ENCODE measurements around the gene PIK3C2A.

Gene PIK3C2A

DNA sequence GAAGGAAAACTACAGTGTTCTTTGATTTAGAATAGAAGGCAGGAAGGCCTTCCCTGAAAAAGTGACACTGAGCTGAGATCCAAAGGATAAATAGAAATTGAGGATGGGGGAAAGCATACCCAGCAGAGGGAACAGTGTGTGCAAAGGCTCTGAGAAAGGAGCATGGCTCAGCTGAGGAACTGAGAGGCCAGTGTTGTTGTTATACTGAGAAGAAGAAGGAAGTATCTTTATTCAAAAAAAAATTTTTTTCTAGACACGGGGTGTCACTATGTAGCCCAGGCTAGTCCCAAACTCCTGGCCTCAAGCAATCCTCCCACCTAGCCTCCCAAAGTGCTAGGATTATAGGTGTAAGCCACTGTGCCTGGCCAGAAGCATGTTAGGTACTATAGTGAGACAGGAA is 3.5 kb upstream of the PIK3C2A start:
- no peak for DNase-seq

GRCh38 chr11:17209939-17210245 is 2.1 kb upstream of the PIK3C2A start:
- DNase-seq, result no peak

GRCh38 chr11:17208257-17208999 is 642 bp upstream of the PIK3C2A start:
- peak in 24 of 56 donors; percentile 36 to 82 (median 66) for DNase-seq

GRCh38 chr11:17206463-17206862 is 1.3 kb downstream of the PIK3C2A start:
- DNase-seq, result no peak

GRCh38 chr11:17197431-17197898 is 10.3 kb downstream of the PIK3C2A start:
- no peak for DNase-seq

DNA sequence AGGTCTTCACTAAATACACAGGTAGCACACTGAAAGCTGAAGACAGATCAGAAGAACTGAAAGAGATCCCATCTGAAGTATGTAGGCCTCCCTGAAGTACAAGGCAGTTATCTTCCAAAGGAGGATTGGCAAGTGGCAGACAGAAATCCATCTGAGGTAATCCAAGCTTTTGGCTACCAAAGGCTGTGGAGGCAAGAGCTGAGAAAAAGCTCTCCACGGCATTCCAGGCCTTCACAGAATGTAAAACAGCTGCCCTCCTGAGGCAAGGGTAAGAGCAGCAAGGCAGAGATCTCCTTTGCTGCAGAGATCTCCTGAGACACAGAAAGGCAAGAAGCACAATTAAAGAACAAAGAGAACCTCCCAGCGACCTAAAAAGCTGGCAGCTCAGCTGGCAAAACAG is 19.1 kb downstream of the PIK3C2A start:
- DNase-seq, result no peak

DNA sequence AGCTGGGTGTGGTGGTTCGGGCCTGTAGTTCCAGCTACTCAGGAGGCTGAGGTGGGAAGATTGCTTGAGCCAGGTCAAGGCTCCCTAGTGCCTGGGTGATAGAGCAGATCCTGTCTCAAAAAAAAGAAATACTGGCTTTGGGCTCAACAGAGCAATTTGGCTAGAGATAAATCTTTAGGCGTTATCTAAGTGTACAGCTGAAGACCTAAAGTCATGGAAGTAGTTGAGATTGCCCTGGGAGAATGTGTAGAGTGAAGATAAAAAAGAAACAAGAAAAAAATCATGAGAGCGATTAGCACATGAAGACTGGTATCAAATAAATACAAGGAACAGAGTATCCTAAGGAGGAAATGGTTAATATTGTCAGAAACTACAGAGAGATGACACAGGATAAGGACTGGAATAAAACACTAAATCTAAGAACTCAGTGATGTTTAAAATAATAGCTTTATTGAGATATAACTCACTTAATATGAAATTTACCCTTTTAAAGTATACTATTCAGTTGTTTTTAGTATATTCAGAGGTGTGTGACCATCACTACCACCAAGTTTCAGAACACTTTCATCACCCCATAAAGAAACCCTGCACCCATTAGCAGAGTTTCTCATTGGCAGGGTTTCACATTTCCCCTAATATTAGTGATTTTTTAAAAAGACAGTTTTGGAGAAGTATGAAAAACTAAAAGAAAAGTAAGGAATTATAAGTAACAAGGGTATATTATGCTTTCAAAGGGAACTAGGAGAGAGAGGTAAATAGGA is 20.7 kb downstream of the PIK3C2A start:
- no peak for DNase-seq

- no peak for DNase-seq
Measured at GRCh38 chr11:17185938-17186337, 21.8 kb downstream of the PIK3C2A start.

GRCh38 chr11:17184882-17185587 is 22.8 kb downstream of the PIK3C2A start:
- no peak for DNase-seq

DNA sequence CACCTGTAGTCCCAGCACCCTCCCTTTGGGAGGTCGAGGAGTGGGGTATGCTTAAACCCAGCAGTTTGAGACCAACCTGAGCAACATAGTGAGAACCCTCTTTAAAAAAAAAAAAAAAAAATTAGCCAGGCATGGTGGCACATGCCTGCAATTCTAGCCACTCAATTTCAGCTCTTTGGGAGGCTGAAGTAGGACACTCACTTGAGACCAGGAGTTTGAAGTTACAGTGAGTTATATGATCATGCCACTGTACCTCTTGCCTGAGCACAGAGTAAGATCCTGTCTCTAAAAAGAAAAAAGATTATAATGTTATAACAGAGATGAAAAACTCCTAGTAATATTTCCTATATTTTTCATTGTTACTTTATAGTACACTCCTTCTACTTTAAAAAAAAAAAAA is 23.9 kb downstream of the PIK3C2A start:
- DNase-seq, result no peak

DNA sequence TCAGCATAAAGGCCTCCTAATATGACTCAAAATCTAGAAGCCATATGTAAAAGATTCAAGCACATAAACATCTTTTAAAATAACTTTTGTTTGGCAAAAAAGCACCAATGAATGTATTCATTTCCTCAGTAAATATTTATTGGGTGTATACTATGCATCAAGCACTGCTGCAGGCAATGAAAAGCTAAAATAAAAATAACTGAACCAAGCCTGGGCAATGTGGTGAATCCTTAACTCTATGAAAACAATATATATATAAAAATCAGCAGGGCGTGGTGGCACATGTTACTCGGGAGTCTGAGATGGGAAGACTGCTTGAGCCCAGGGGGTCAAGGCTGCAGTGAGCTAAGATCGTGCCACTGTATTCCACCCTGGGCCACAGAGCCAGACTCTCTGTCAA is 27.8 kb downstream of the PIK3C2A start:
- DNase-seq, result no peak

DNA sequence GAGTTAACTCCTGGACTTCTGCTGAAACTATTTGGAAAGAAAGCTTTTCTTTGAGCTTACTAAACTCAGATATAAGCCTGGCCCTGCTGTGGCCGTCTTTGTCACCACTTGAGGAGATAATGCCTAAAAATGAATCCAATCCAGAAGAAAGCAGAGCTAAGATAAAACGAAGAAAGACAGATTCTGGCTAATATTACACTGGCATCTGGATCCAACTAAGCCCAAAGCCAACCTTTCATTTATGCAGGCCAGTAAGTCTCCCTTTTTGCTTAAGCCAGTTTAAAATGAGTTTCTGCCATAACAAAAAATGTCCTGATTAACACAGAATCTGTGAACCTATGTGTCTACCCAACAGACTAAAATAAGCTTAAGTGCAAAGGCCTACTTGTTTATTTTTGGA is 34.5 kb downstream of the PIK3C2A start:
- no peak for DNase-seq

GRCh38 chr11:17171916-17172315 is 35.9 kb downstream of the PIK3C2A start:
- DNase-seq, result no peak

DNA sequence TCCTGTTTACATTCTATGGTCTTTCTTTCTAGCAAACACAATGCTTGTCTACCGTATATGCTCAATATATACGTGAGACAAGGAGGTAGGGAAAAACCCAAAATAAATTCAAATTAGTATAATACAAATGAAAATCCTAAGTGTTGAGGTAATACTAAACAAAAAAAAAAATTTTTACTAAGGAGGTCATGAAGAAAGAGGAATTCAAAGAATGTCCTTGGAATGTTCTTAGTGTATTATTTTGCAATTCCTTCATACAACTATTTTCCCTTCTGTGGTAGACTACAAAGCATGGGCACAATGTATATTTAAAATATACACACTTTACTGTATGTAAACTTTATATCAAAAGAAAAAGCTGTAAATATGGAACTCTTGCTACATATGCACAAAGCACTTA is 36.4 kb downstream of the PIK3C2A start:
- DNase-seq, result no peak

- DNase-seq, result no peak
Measured at GRCh38 chr11:17169876-17170275, 37.9 kb downstream of the PIK3C2A start.

DNA sequence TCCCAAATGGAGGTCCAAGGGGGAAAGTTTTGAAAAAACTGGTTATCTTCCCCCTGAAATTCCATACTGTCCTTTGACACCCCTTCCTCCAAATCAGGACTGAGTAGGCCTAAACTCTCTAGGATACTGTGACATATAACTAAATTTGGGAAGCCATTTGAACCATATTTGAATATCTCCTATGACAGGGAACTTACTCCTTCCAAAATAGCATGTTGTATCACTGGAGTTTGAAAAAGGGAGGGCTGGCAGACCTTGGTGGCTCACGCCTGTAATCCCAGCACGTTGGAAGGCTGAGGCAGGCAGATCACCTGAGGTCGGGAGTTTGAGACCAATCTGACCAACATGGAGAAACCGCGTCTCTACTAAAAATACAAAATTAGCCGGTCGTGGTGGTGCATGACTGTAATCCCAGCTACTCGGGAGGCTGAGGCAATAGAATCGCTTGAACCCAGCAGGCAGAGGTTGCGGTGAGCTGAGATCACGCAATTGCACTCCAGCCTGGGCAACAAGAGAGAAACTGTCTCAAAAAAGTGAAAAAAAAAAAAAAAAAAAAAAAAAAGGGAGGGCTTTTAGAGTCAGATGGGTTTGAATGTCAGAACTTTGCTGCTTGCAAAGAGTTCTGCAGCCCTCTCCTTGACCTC is 42.4 kb downstream of the PIK3C2A start:
- no peak for DNase-seq

DNA sequence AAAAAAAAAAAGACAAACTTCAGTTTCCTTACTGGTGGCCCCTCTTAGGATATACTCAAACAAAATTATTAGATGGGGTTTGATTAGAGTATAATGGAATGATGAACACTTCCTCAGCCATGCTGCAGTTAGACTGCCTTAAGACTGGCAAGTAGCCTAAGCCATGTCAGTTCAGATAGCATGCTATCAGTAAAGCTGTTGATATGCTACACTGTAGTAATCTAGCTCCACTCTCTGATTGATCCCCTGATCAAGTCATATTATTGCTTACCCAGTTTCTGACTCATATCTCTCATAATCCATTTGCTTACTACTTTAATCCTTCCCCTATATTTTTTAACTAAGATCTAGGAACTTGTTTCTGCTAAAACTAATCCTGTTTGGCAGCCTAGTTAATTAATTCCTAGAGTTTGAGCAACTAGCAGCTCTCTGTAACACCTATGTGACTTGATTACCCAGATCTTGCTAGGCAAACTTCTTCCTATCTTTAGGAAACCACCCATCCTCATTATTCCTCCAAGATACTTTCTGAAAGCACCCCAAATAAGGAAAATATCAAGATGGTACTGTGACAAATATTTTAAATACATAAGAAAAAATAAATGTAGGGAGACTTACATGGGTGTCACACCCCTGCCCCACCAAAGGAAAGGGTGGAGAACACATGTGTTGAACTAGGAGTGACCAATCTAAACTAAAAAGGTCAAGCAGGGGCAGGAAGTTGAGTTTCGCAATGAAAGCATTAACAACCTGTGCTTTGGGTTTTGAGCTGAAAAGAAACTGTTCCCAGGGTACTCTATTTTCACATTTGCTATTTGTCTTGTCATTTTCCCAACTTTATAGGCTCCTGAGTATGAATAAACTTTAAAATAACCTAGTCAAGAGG is 43.2 kb downstream of the PIK3C2A start:
- no peak for DNase-seq

DNA sequence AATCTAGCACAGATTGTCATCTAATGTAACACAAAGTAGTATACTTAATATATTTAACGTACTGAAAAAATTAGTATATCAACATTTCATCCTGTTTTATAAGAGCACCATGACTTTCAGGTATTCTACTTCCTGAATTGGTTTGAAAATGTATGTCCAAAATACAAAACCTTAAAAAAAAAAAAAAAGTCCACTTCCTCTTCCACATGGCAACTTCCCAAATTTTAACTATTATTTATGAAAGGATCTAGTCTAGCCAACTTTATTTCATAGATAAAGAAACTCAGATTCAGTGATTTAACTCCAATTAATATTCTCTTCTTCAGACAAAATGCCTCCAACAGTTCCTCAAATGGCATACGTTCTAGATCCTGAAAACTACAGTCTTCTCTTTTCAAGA is 44.0 kb downstream of the PIK3C2A start:
- no peak for DNase-seq

- no peak for DNase-seq
Measured at GRCh38 chr11:17163291-17163690, 44.5 kb downstream of the PIK3C2A start.

- no peak for DNase-seq
Measured at GRCh38 chr11:17162376-17162775, 45.4 kb downstream of the PIK3C2A start.

- no peak for DNase-seq
Measured at GRCh38 chr11:17161515-17161914, 46.3 kb downstream of the PIK3C2A start.
